ENCODE data around the gene LPP. TPM values are rescaled to one million over a fixed set of nuclear protein-coding genes. Genes with fewer than 3 reads are reported as not detected.

LPP gene
- total and polyA plus RNA-seq, 10 of the 15 experiments (the other 5 are each of a cell fraction or from before 2014, with no cell fraction given) = under 0.01 to 0.62 (median 0.03) TPM

- RAD21 ChIA-PET (ENCODE audit: unreplicated experiment) = no interaction called here
- CTCF ChIA-PET = no interaction called here
- in situ Hi-C loops (cut with MboI) = no loop called here
- Histone ChIP-seq H3K79me2 (ENCODE audit: control insufficient read depth, insufficient read depth, low read length) (no peaks in the 10 kb centered on the region), H3K36me3 (ENCODE audit: control insufficient read depth in 2 of 2, insufficient read depth in 2 of 2, low read length in 1 of 2) (no peaks in the 10 kb centered on the region), H3K9me3 (replicated peaks; ENCODE audit: control insufficient read depth, insufficient read depth, low read length) (no peaks in the 10 kb centered on the region), H3K4me2 (ENCODE audit: control insufficient read depth, insufficient read depth) (no peak overlapping the region), H3K4me1 (ENCODE audit: control insufficient read depth, insufficient read depth, low read length) (no peaks in the 10 kb centered on the region), H4K20me1 (ENCODE audit: control insufficient read depth, insufficient read depth) (no peaks in the 10 kb centered on the region), H3K9ac (ENCODE audit: control insufficient read depth, insufficient read depth, low read length) (no peak overlapping the region), H3K27me3 (replicated peaks in 1 of 2; ENCODE audit: control insufficient read depth in 2 of 2, insufficient read depth in 2 of 2, low read length in 1 of 2) (no peaks in the 10 kb centered on the region), H3K27ac (ENCODE audit: control insufficient read depth, insufficient read depth) (no peak overlapping the region), H3K4me3 (no peak overlapping the region), H2AFZ (ENCODE audit: control insufficient read depth, low read depth, low read length) (no peak overlapping the region)
- DNase-seq (ENCODE audit: low read depth, low spot score) (no peak), ATAC-seq (no peak), FAIRE-seq (no peak)
- intact Hi-C loops (cut with micrococcal nuclease; ENCODE audit: unreplicated experiment) = no loop called here
- 94% methylated on average over 2 of the region's 2 CpGs for WGBS (ENCODE audit: insufficient coverage, insufficient replicate concordance, low lambda C conversion rate, missing lambda C conversion rate)
- POLR2A ChIA-PET = no interaction called here
- TF ChIP-seq CBX5 (IDR thresholded peaks at IDR 0.05; ENCODE audit: low read depth) (no peak), NFYA (IDR thresholded peaks at IDR 0.05; ENCODE audit: borderline replicate concordance, low read depth, low read length) (no peak), MYC (IDR thresholded peaks at IDR 0.05; ENCODE audit: insufficient read depth, insufficient read length, insufficient replicate concordance, low read length, severe bottlenecking) (no peak), MXI1 (IDR thresholded peaks at IDR 0.05; ENCODE audit: low read depth, low read length) (no peak), RBBP5 (conservative IDR thresholded peaks at IDR 0.05) (no peak), ZNF687 (IDR thresholded peaks at IDR 0.05) (no peak), IKZF2 (IDR thresholded peaks at IDR 0.05) (no peak)
- TF ChIP-seq, protein P1, sequence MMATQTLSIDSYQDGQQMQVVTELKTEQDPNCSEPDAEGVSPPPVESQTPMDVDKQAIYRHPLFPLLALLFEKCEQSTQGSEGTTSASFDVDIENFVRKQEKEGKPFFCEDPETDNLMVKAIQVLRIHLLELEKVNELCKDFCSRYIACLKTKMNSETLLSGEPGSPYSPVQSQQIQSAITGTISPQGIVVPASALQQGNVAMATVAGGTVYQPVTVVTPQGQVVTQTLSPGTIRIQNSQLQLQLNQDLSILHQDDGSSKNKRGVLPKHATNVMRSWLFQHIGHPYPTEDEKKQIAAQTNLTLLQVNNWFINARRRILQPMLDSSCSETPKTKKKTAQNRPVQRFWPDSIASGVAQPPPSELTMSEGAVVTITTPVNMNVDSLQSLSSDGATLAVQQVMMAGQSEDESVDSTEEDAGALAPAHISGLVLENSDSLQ (IDR thresholded peaks at IDR 0.05) = no peak
- no TSS peak for BruUV-seq (replicated peaks)
- SMC1A ChIA-PET (ENCODE audit: uncharacterized antibody, unreplicated experiment) = no interaction called here
Observed at GRCh38 chr3:188620752-188621151, 466.8 kb downstream of the LPP start.

Measured in GM12878 (cell line).